ENCODE measurements around the gene FSD1L.

FSD1L gene

DNA sequence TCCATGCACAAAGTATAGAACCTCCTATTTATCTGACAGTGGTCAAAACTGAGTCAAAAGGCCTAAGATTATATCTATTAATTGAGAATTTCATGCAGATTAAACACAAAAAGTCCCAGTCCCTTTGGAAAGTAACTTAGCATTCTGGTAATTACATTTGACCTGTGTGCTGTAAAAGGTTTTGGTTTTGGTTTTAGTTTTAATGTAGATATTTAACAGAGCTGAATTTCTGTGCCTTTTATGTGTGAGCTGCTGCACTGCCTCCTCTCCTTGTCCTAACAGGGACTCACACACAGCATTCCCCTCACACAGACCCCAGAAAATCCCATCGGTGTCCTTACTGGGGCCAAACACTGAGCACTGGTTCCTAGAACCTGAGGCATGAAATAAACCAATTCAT, 31.0 kb upstream of the FSD1L start:
- Histone ChIP-seq H3K9me2 (replicated peaks; ENCODE audit: insufficient read depth, low read length) (no peaks in the 10 kb centered on the region), H3K79me2 (ENCODE audit: insufficient read depth, low read length) (no peaks in the 10 kb centered on the region), H3K27ac (ENCODE audit: low read depth, low read length) (no peak overlapping the region), H3K4me2 (ENCODE audit: low read depth, low read length, poor library complexity, severe bottlenecking) (no peak overlapping the region), H4K20me1 (ENCODE audit: low read depth, low read length) (no peaks in the 10 kb centered on the region), H3K9ac (ENCODE audit: low read length) (no peak overlapping the region), H3K27me3 (ENCODE audit: low read length) (no peaks in the 10 kb centered on the region), H3F3A (ENCODE audit: insufficient read depth) (no peaks in the 10 kb centered on the region), H2AFZ (ENCODE audit: low read depth, low read length, severe bottlenecking) (no peak overlapping the region), H3K36me3 (ENCODE audit: low read length) (no peaks in the 10 kb centered on the region), H3K4me3 (ENCODE audit: insufficient read depth, low read length, poor library complexity, severe bottlenecking) (no peak overlapping the region), H3K9me3 (ENCODE audit: insufficient read depth, low read length) (no peaks in the 10 kb centered on the region)
- TF ChIP-seq CTCF (IDR thresholded peaks at IDR 0.05; ENCODE audit: insufficient read depth, low read length, poor library complexity, severe bottlenecking) = no peak
- no peak for TF ChIP-seq EZH2phosphoT487 (conservative IDR thresholded peaks at IDR 0.05; ENCODE audit: low read length)

DNA sequence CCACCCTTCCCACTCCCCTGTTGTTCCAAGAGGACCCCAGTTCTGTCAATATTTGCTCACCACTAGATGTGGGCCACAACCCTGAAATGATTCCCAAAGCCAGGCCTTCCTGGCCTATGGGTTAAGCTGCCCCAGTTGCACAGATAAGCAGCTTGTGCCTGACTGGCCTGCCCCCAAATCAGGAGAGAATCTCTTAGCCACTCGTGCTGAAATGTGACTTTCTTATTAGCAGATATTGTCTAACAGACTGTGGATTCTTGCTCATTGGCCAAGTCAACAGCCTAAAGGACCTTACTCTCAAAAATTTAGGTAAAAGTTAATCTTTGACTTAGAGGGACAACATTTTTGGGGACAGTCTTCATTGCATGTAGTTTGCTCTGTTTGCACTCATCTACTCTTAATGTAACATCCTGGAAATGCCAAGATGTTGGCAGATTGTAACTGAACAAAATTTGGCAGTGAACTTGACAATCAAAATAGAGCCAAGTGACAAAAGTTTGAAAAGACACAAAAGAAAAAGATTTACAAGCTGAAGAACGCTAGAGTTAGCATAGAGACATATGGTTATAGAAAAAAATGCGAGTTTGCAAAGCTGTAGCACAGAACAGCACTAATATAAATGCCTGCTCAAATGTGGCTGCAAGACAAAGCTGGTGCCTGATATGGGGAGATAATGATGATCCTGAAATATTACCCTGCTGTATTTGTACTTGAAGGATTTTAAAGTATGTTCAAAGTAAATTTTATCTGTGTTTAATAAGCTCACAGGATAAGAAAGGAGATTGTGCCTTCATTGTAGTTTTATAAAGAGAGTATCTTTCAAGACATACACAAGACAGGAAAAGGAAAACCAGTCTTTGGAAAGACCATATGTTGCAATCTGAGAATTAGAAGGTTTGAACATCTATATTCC, 29.0 kb upstream of the FSD1L start:
- H3F3A ChIP-seq (ENCODE audit: insufficient read depth) = no peaks in the 10 kb centered on the region
- TF ChIP-seq CTCF (IDR thresholded peaks at IDR 0.05; ENCODE audit: insufficient read depth, low read length, poor library complexity, severe bottlenecking) (no peak), EZH2phosphoT487 (conservative IDR thresholded peaks at IDR 0.05; ENCODE audit: low read length) (no peak)
- H3K9me2 ChIP-seq (replicated peaks; ENCODE audit: insufficient read depth, low read length) = no peaks in the 10 kb centered on the region
- H2AFZ ChIP-seq (ENCODE audit: low read depth, low read length, severe bottlenecking) = no peak overlapping the region
- no peak overlapping the region for H3K27ac ChIP-seq (ENCODE audit: low read depth, low read length)
- no peaks in the 10 kb centered on the region for H4K20me1 ChIP-seq (ENCODE audit: low read depth, low read length)
- H3K9me3 ChIP-seq (ENCODE audit: insufficient read depth, low read length) = no peaks in the 10 kb centered on the region
- no peaks in the 10 kb centered on the region for H3K79me2 ChIP-seq (ENCODE audit: insufficient read depth, low read length)
- H3K36me3 ChIP-seq (ENCODE audit: low read length) = no peaks in the 10 kb centered on the region
- no peak overlapping the region for H3K9ac ChIP-seq (ENCODE audit: low read length)
- no peak overlapping the region for H3K4me3 ChIP-seq (ENCODE audit: insufficient read depth, low read length, poor library complexity, severe bottlenecking)
- H3K27me3 ChIP-seq (ENCODE audit: low read length) = no peaks in the 10 kb centered on the region
- H3K4me2 ChIP-seq (ENCODE audit: low read depth, low read length, poor library complexity, severe bottlenecking) = no peak overlapping the region

- H4K20me1 ChIP-seq (ENCODE audit: low read depth, low read length) = no peaks in the 10 kb centered on the region
- H3K27me3 ChIP-seq (ENCODE audit: low read length) = no peaks in the 10 kb centered on the region
- no peak overlapping the region for H3K4me3 ChIP-seq (ENCODE audit: insufficient read depth, low read length, poor library complexity, severe bottlenecking)
- no peaks in the 10 kb centered on the region for H3K36me3 ChIP-seq (ENCODE audit: low read length)
- no peaks in the 10 kb centered on the region for H3K79me2 ChIP-seq (ENCODE audit: insufficient read depth, low read length)
- no peaks in the 10 kb centered on the region for H3K9me2 ChIP-seq (replicated peaks; ENCODE audit: insufficient read depth, low read length)
- no peaks in the 10 kb centered on the region for H3F3A ChIP-seq (ENCODE audit: insufficient read depth)
- no peak overlapping the region for H3K4me2 ChIP-seq (ENCODE audit: low read depth, low read length, poor library complexity, severe bottlenecking)
- no peak overlapping the region for H3K27ac ChIP-seq (ENCODE audit: low read depth, low read length)
- H3K9ac ChIP-seq (ENCODE audit: low read length) = no peak overlapping the region
- H2AFZ ChIP-seq (ENCODE audit: low read depth, low read length, severe bottlenecking) = no peak overlapping the region
- TF ChIP-seq CTCF (IDR thresholded peaks at IDR 0.05; ENCODE audit: insufficient read depth, low read length, poor library complexity, severe bottlenecking) (no peak), EZH2phosphoT487 (conservative IDR thresholded peaks at IDR 0.05; ENCODE audit: low read length) (no peak)
- H3K9me3 ChIP-seq (ENCODE audit: insufficient read depth, low read length) = no peaks in the 10 kb centered on the region
Measured at GRCh38 chr9:105419816-105420597, 27.8 kb upstream of the FSD1L start.
